H9 (cell line): Measurements from ENCODE around the gene DEPP1. TPM values are rescaled to one million over a fixed set of nuclear protein-coding genes. Genes with fewer than 3 reads are reported as not detected.
A peak's percentile ranks its signal among the peaks of the same experiment; 100 is the strongest.

ENCODE experiments used
- DNase-seq: peaks from one replicate; pipeline ENCODE4 v3.0.0-alpha.2; 2017
- H2AFZ ChIP-seq: one replicate; pipeline ENCODE4 v1.6.1; 2013; ENCODE audit warnings: mild to moderate bottlenecking, low read length, control low read depth, moderate library complexity
- H2AK5ac ChIP-seq: 2 replicates; pipeline ENCODE4 v1.6.1; 2013; ENCODE audit warnings: low read length, control low read depth, mixed read lengths; ENCODE audit not compliant: insufficient read length
- H2BK120ac ChIP-seq: one replicate; pipeline ENCODE4 v1.6.1; 2013; ENCODE audit warnings: low read depth, mild to moderate bottlenecking, low read length, control low read depth, inconsistent platforms; ENCODE audit not compliant: poor library complexity, severe bottlenecking
- H2BK12ac ChIP-seq: 2 replicates; pipeline ENCODE4 v1.6.1; 2013; ENCODE audit warnings: low read length, control low read depth, mixed read lengths, low read depth; ENCODE audit not compliant: insufficient read length
- H2BK15ac ChIP-seq: 2 replicates; pipeline ENCODE4 v1.6.1; 2013; ENCODE audit warnings: low read depth, low read length, control low read depth
- H2BK20ac ChIP-seq: one replicate; pipeline ENCODE4 v1.6.1; 2013; ENCODE audit warnings: low read depth, mild to moderate bottlenecking, low read length, control low read depth, inconsistent platforms; ENCODE audit not compliant: poor library complexity, severe bottlenecking
- H2BK5ac ChIP-seq: 2 replicates; pipeline ENCODE4 v1.6.1; 2013; ENCODE audit warnings: low read length, control low read depth, mixed read lengths; ENCODE audit not compliant: insufficient read length
- H3K14ac ChIP-seq: 2 replicates; pipeline ENCODE4 v1.6.1; 2013; ENCODE audit warnings: low read length, control low read depth; ENCODE audit not compliant: insufficient read depth
- H3K18ac ChIP-seq: 2 replicates; pipeline ENCODE4 v1.6.1; 2013; ENCODE audit warnings: low read depth, mild to moderate bottlenecking, mixed read lengths, low read length, control low read depth; ENCODE audit not compliant: insufficient read length
- H3K23ac ChIP-seq: 2 replicates; pipeline ENCODE4 v1.6.1; 2013; ENCODE audit warnings: low read length, control low read depth, mixed read lengths, low read depth; ENCODE audit not compliant: insufficient read length
- H3K23me2 ChIP-seq: 2 replicates; pipeline ENCODE4 v1.6.1; 2013; ENCODE audit warnings: low read depth, mild to moderate bottlenecking, mixed read lengths, low read length, control low read depth; ENCODE audit not compliant: insufficient read length, poor library complexity, severe bottlenecking
- H3K27ac ChIP-seq: 2 replicates; pipeline ENCODE4 v1.5.1; 2013; ENCODE audit warnings: low read length, control low read depth, mixed read lengths, low read depth; ENCODE audit not compliant: insufficient read length
- H3K27me3 ChIP-seq: 2 replicates; pipeline ENCODE4 v1.6.1; 2013; ENCODE audit warnings: low read length, control low read depth, inconsistent platforms; ENCODE audit not compliant: insufficient read depth
- H3K4ac ChIP-seq: 2 replicates; pipeline ENCODE4 v1.6.1; 2013; ENCODE audit warnings: low read depth, mild to moderate bottlenecking, control low read depth, inconsistent platforms, low read length, moderate library complexity
- H3K4me1 ChIP-seq: 2 replicates; pipeline ENCODE4 v1.6.1; 2013; ENCODE audit warnings: low read length, control low read depth, inconsistent platforms; ENCODE audit not compliant: insufficient read depth
- H3K4me2 ChIP-seq: 2 replicates; pipeline ENCODE4 v1.6.1; 2013; ENCODE audit warnings: low read length, control low read depth, mixed read lengths; ENCODE audit not compliant: insufficient read length, insufficient read depth
- H3K56ac ChIP-seq: 2 replicates; pipeline ENCODE4 v1.6.1; 2013; ENCODE audit warnings: low read depth, mild to moderate bottlenecking, mixed read lengths, low read length, control low read depth; ENCODE audit not compliant: insufficient read length
- H3K79me1 ChIP-seq: 2 replicates; pipeline ENCODE4 v1.6.1; 2013; ENCODE audit warnings: low read depth, mild to moderate bottlenecking, moderate library complexity, low read length, control low read depth, inconsistent platforms; ENCODE audit not compliant: insufficient read depth, poor library complexity, severe bottlenecking
- H3K79me2 ChIP-seq: 2 replicates; pipeline ENCODE4 v1.6.1; 2013; ENCODE audit warnings: low read length, control low read depth, inconsistent platforms; ENCODE audit not compliant: insufficient read depth
- H3K9ac ChIP-seq: 2 replicates; pipeline ENCODE4 v1.6.1; 2013; ENCODE audit warnings: low read length, control low read depth, mixed read lengths; ENCODE audit not compliant: insufficient read length; ENCODE audit errors: extremely low read depth
- H3K9me3 ChIP-seq: one replicate; pipeline ENCODE4 v1.6.1; 2013; ENCODE audit warnings: low read depth, low read length, inconsistent platforms; ENCODE audit not compliant: control insufficient read depth
- H3T11ph ChIP-seq: one replicate; pipeline ENCODE4 v1.6.1; 2013; ENCODE audit warnings: mild to moderate bottlenecking, low read length, control low read depth, inconsistent platforms
- H4K20me1 ChIP-seq: one replicate; pipeline ENCODE4 v1.6.1; 2013; ENCODE audit not compliant: control insufficient read depth, insufficient read length, insufficient read depth
- H4K5ac ChIP-seq: 2 replicates; pipeline ENCODE4 v1.6.1; 2013; ENCODE audit warnings: low read depth, mild to moderate bottlenecking, mixed read lengths, low read length, control low read depth; ENCODE audit not compliant: insufficient read length
- H4K8ac ChIP-seq: replicated peaks from 2 replicates; pipeline ENCODE4 v1.6.1; 2013; ENCODE audit warnings: low read length, control low read depth, mixed read lengths, low read depth; ENCODE audit not compliant: insufficient read length
- H4K91ac ChIP-seq: 2 replicates; pipeline ENCODE4 v1.6.1; 2013; ENCODE audit warnings: low read depth, mild to moderate bottlenecking, moderate library complexity, mixed read lengths, low read length, control low read depth; ENCODE audit not compliant: insufficient read length
- H3K27ac Mint-ChIP-seq, 3 experiments: 2 replicates in 2 of 3; 3 replicates in 1 of 3; pipeline ENCODE4 v1.8.0; 2020 to 2021; ENCODE audit warnings: mixed read lengths in 3 of 3, mild to moderate bottlenecking in 1 of 3, moderate library complexity in 1 of 3
- H3K27me3 Mint-ChIP-seq: 2 replicates; pipeline ENCODE4 v1.8.0; 2021; ENCODE audit warnings: low read depth, mild to moderate bottlenecking, moderate library complexity, mixed read lengths
- H3K36me3 Mint-ChIP-seq, 3 experiments: 2 replicates in 2 of 3; 3 replicates in 1 of 3; pipeline ENCODE4 v1.8.0; 2020 to 2021; ENCODE audit warnings: low read depth in 3 of 3, mixed read lengths in 3 of 3; ENCODE audit not compliant: insufficient read depth in 1 of 3
- H3K4me1 Mint-ChIP-seq, 2 experiments: 2 replicates each; pipeline ENCODE4 v1.8.0; 2020; ENCODE audit warnings: mixed read lengths in 2 of 2
- H3K4me3 Mint-ChIP-seq, 2 experiments: 2 replicates in 1 of 2; 3 replicates in 1 of 2; pipeline ENCODE4 v1.8.0; 2020 to 2021; ENCODE audit warnings: mild to moderate bottlenecking in 2 of 2, mixed read lengths in 2 of 2, moderate library complexity in 1 of 2
- H3K9me3 Mint-ChIP-seq, 2 experiments: 2 replicates in 1 of 2; 3 replicates in 1 of 2; pipeline ENCODE4 v1.8.0; 2020; ENCODE audit warnings: mild to moderate bottlenecking in 2 of 2, mixed read lengths in 2 of 2, moderate library complexity in 1 of 2
- CTCF ChIP-seq: fragments of 200-600 bp; sonication (generic); conservative IDR thresholded peaks from 3 replicates; pipeline ENCODE4 v1.8.0; 2021; ENCODE audit warnings: antibody characterized with exemption, mild to moderate bottlenecking
- WGBS: extraction: QIAGEN DNeasy Blood & Tissue Kit; methylation state at CpG from one replicate; pipeline ENCODE4 v1.1.7; 2013; ENCODE audit warnings: missing lambda C conversion rate, low lambda C conversion rate, mixed read lengths; ENCODE audit not compliant: insufficient read length; ENCODE audit errors: extremely low coverage; 5-methylcytosine and 5-hydroxymethylcytosine counted together
- total RNA-seq: library from RNA; stranded (reverse); gene quantifications from 2 replicates; pipeline ENCODE4 v1.2.1, GENCODE V29; 2021

DEPP1 gene
- total RNA-seq, 1 experiment from 2014 or later, result 2.4 TPM

GRCh38 chr10:44958196-44958897 lies 20.3 kb downstream of the DEPP1 start:
- Mint-ChIP-seq H3K36me3 (peaks cover 5 to 16% (median 9%) of the 10 kb centered on the region in 3 experiments; a peak in 6 of 7 replicates), H3K4me1 (peaks cover 48 to 49% of the 10 kb centered on the region in 2 experiments), H3K4me3 (peak overlapping the region; percentile 79 to 87), H3K27ac (no peak overlapping the region), H3K27me3 (peaks cover 13% of the 10 kb centered on the region), H3K9me3 (no peaks in the 10 kb centered on the region)
- H3K79me1 ChIP-seq, result no peaks in the 10 kb centered on the region
- no peak overlapping the region for H2BK5ac ChIP-seq
- H2BK12ac ChIP-seq, result no peak overlapping the region
- no peaks in the 10 kb centered on the region for H3K27me3 ChIP-seq
- peak overlapping the region; percentile 24 for H3K9ac ChIP-seq
- no peak overlapping the region for H4K91ac ChIP-seq
- H3K9me3 ChIP-seq, result no peaks in the 10 kb centered on the region
- no peak overlapping the region for H2AK5ac ChIP-seq
- H3K79me2 ChIP-seq, result no peaks in the 10 kb centered on the region
- H3K18ac ChIP-seq, result no peak overlapping the region
- no peak overlapping the region for H2BK15ac ChIP-seq
- no peak overlapping the region for H3K27ac ChIP-seq
- no peak overlapping the region for H3K14ac ChIP-seq
- H3K4ac ChIP-seq, result no peak overlapping the region
- peaks cover 11% of the 10 kb centered on the region for H3K23me2 ChIP-seq
- H3K56ac ChIP-seq, result no peak overlapping the region
- no CpG with 5 or more reads among the region's 5 CpGs for WGBS
- H3K4me2 ChIP-seq, result peak overlapping the region; percentile 81
- H3T11ph ChIP-seq, result no peak overlapping the region
- no peaks in the 10 kb centered on the region for H4K20me1 ChIP-seq
- H2BK120ac ChIP-seq, result no peak overlapping the region
- H2BK20ac ChIP-seq, result no peak overlapping the region
- H4K8ac ChIP-seq, result no peak overlapping the region
- peak; percentile 11 for DNase-seq
- no peak overlapping the region for H2AFZ ChIP-seq
- TF ChIP-seq CTCF, result no peak
- no peak overlapping the region for H4K5ac ChIP-seq
- H3K4me1 ChIP-seq, result peaks cover 8% of the 10 kb centered on the region; the same call in 1 of the 2 replicates
- no peak overlapping the region for H3K23ac ChIP-seq
